ENCODE results near the gene TBC1D1. TPM values are rescaled to one million over a fixed set of nuclear protein-coding genes. Genes with fewer than 3 reads are reported as not detected.

Gene TBC1D1
- total RNA-seq, 1 donor from 2014 or later: 96.0 TPM

DNA sequence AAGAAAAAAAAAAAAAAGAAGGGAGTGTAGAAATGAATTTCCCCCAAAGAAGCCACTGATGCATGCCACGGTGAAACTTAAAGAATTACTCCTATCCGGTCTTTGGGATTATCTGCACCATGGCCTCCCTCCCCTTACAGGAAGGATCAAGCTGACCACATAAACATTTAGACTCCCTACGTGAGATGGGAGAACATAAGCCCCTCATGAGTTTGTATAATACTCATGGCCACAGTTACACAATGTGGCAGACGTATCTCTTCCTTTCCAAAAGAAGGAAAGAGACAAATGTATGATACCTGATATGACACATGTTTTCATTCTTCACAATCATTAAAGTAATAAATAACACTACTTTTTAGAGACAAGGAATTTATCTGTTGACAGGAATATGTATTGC, 66.1 kb downstream of the TBC1D1 start:
- no peak for DNase-seq (ENCODE audit: extremely low spot score in 2 of 2)
- TF ChIP-seq POLR2A (IDR thresholded peaks at IDR 0.05): no peak
- TF ChIP-seq, protein P1, sequence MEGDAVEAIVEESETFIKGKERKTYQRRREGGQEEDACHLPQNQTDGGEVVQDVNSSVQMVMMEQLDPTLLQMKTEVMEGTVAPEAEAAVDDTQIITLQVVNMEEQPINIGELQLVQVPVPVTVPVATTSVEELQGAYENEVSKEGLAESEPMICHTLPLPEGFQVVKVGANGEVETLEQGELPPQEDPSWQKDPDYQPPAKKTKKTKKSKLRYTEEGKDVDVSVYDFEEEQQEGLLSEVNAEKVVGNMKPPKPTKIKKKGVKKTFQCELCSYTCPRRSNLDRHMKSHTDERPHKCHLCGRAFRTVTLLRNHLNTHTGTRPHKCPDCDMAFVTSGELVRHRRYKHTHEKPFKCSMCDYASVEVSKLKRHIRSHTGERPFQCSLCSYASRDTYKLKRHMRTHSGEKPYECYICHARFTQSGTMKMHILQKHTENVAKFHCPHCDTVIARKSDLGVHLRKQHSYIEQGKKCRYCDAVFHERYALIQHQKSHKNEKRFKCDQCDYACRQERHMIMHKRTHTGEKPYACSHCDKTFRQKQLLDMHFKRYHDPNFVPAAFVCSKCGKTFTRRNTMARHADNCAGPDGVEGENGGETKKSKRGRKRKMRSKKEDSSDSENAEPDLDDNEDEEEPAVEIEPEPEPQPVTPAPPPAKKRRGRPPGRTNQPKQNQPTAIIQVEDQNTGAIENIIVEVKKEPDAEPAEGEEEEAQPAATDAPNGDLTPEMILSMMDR (IDR thresholded peaks at IDR 0.05): no peak
- no peak for TF ChIP-seq POLR2AphosphoS5 (IDR thresholded peaks at IDR 0.05; ENCODE audit: insufficient read depth in 1 of 2, low read depth in 1 of 2)
- no peaks in the 10 kb centered on the region for H3K36me3 ChIP-seq
- intact Hi-C loops (cut with DNase I): no loop called here
- no peaks in the 10 kb centered on the region for H3K9me3 ChIP-seq
- H3K4me1 ChIP-seq: no peaks in the 10 kb centered on the region
- H3K4me3 ChIP-seq: no peak overlapping the region
- no peak overlapping the region for H3K27ac ChIP-seq
- H3K27me3 ChIP-seq: no peaks in the 10 kb centered on the region

DNA sequence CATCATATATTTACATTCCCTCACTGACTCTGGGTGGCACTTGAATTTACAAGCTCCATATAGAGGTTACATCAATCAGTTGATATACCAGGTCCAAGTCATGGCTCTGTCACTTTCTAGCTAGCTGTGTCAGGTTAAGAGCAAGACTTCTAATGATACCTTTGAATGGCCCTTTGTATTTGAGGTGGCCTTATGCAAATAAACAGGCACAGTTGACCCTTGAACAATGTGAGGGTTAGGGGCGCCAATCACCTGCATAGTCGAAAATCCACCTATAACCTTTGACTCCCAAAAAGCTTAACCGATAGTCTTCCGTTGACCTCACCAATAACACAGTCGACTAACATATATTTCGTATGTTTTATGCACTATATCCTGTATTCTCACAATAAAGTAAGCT, 68.0 kb downstream of the TBC1D1 start:
- no peaks in the 10 kb centered on the region for H3K36me3 ChIP-seq
- H3K27me3 ChIP-seq: no peaks in the 10 kb centered on the region
- no peaks in the 10 kb centered on the region for H3K4me1 ChIP-seq
- no peaks in the 10 kb centered on the region for H3K9me3 ChIP-seq
- TF ChIP-seq POLR2AphosphoS5 (IDR thresholded peaks at IDR 0.05; ENCODE audit: insufficient read depth in 1 of 2, low read depth in 1 of 2) (no peak), POLR2A (IDR thresholded peaks at IDR 0.05) (no peak)
- TF ChIP-seq, protein P1 (IDR thresholded peaks at IDR 0.05): no peak
- H3K4me3 ChIP-seq: no peak overlapping the region
- H3K27ac ChIP-seq: no peak overlapping the region
- intact Hi-C loops (cut with DNase I): no loop called here
- DNase-seq (ENCODE audit: extremely low spot score in 2 of 2): no peak

DNA sequence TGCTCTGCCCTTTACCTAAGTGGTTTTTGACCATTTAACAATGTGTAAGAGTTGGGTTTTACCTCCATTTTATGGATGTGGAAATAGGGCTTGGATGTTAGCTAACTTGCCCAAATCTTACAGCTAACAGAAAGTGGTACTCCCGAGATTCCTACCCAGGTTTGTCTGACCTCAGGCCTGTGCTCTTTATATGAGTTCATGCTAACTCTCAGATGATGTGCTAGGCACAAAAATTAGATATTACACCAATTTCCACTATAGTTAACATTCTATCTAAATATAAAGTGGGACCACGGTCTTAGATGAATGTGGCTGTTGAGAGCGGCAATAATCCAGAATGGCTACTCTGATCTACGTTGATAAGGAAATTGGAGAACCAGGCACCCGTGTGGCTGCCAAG, 69.2 kb downstream of the TBC1D1 start, which contains the start of gene PTTG2:
Gene PTTG2, plus strand, starts transcription at position 301 of the 400 bp plus-strand sequence. Its CDS starts 37 bp downstream, at position 338.
- H3K27me3 ChIP-seq: no peaks in the 10 kb centered on the region
- no peak within 1 kb of the TSS for H3K4me3 ChIP-seq
- intact Hi-C loops (cut with DNase I): no loop called here
- no peak for TF ChIP-seq POLR2AphosphoS5 (IDR thresholded peaks at IDR 0.05; ENCODE audit: insufficient read depth in 1 of 2, low read depth in 1 of 2)
- TF ChIP-seq, protein P1 (IDR thresholded peaks at IDR 0.05): no peak
- no peak for TF ChIP-seq POLR2A (IDR thresholded peaks at IDR 0.05)
- no peaks in the 10 kb centered on the region for H3K4me1 ChIP-seq
- H3K36me3 ChIP-seq: no peaks in the 10 kb centered on the region
- H3K9me3 ChIP-seq: no peaks in the 10 kb centered on the region
- no peak within 1 kb of the TSS for H3K27ac ChIP-seq
- no peak for DNase-seq (ENCODE audit: extremely low spot score in 2 of 2)

DNA sequence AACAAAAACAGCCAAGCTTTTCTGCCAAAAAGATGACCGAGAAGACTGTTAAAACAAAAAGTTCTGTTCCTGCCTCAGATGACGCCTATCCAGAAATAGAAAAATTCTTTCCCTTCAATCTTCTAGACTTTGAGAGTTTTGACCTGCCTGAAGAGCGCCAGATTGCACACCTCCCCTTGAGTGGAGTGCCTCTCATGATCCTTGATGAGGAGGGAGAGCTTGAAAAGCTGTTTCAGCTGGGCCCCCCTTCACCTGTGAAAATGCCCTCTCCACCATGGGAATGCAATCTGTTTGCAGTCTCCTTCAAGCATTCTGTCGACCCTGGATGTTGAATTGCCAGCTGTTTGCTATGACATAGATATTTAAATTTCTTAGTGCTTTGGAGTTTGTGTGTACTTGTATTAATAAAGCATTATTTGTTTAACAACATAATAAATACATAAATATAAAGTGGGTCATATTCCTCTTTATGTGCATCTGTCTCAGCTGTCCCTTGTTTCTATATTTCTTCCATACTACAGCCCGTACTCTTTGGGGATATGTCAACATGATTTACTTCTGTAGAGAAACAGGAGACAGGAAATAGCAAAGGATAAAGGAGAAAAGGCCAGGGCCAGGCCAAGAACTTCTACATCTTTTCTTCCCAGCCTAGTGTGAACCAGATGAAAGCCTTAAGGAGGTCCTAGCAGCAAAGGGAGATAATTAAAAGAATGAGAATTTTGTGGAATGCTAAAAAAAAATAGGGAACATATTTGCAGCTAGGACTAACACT, 70.0 kb downstream of the TBC1D1 start:
- no peak for DNase-seq (ENCODE audit: extremely low spot score in 2 of 2)
- intact Hi-C loops (cut with DNase I): no loop called here
- no peak overlapping the region for H3K27ac ChIP-seq
- H3K4me1 ChIP-seq: no peaks in the 10 kb centered on the region
- TF ChIP-seq, protein P1 (IDR thresholded peaks at IDR 0.05): no peak
- TF ChIP-seq POLR2AphosphoS5 (IDR thresholded peaks at IDR 0.05; ENCODE audit: insufficient read depth in 1 of 2, low read depth in 1 of 2): no peak
- TF ChIP-seq POLR2A (IDR thresholded peaks at IDR 0.05): no peak
- no peaks in the 10 kb centered on the region for H3K9me3 ChIP-seq
- no peaks in the 10 kb centered on the region for H3K27me3 ChIP-seq
- no peak overlapping the region for H3K4me3 ChIP-seq
- H3K36me3 ChIP-seq: no peaks in the 10 kb centered on the region

All from vagina (tissue), 2 donors.